Measurements from ENCODE around the gene DLGAP4.

The DLGAP4 gene

DNA sequence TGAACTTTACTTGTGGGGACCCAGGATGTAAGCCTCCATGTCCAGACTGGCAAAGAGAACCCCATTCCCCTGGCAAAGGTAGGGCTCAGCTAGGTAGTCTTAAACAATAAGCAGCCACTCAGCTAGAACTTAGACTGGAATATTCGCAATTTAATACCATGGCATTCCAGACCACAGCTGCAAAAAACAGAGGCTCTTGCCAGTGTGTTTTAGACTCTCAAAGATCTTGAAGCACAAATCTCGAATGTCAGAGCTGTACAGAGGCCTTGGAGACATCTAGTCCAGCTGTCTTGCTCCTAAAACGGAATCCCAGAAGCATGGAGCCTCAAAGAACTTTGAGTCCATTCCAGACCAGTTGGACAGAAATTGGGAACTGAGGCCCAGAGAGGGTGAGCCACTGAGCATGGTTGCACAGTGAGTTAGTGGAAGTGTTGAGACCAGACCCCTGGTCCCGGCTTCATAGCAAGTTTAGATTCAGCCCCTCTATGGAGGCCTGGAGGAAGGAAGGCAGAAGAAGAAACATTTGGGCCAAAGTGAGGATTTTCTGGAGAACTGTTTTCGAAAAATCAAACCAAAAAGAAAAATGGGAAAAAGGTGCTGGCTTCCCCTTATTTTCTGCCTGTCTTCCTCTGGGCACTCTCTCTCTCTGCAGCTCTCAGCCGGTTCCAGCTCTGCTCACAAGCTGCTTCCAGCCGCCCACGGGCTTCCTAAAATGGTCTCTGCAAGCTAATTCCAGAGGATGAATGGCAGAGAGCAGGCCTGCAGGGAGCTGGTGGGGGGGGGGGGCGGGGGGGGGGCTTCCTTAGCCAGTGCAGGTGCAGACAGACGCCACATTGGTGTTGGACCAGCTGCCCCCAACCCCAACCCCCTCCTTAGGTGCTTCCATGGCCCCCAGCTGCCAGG lies 37.4 kb upstream of the DLGAP4 start:
- TF ChIP-seq, protein P1, sequence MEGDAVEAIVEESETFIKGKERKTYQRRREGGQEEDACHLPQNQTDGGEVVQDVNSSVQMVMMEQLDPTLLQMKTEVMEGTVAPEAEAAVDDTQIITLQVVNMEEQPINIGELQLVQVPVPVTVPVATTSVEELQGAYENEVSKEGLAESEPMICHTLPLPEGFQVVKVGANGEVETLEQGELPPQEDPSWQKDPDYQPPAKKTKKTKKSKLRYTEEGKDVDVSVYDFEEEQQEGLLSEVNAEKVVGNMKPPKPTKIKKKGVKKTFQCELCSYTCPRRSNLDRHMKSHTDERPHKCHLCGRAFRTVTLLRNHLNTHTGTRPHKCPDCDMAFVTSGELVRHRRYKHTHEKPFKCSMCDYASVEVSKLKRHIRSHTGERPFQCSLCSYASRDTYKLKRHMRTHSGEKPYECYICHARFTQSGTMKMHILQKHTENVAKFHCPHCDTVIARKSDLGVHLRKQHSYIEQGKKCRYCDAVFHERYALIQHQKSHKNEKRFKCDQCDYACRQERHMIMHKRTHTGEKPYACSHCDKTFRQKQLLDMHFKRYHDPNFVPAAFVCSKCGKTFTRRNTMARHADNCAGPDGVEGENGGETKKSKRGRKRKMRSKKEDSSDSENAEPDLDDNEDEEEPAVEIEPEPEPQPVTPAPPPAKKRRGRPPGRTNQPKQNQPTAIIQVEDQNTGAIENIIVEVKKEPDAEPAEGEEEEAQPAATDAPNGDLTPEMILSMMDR (IDR thresholded peaks at IDR 0.05; ENCODE audit: low read length), result no peak
- TF ChIP-seq EZH2 (optimal IDR thresholded peaks at IDR 0.05; ENCODE audit: low read depth, low read length) (no peak), EZH2phosphoT487 (IDR thresholded peaks at IDR 0.05; ENCODE audit: low read length) (no peak)
- Histone ChIP-seq H3K4me3 (ENCODE audit: low read length) (no peak overlapping the region), H3F3A (ENCODE audit: insufficient read depth, low read length) (no peaks in the 10 kb centered on the region), H3K9ac (ENCODE audit: low read length) (no peak overlapping the region), H3K4me2 (ENCODE audit: low read depth, low read length) (no peak overlapping the region), H3K27ac (ENCODE audit: low read length) (no peak overlapping the region), H3K79me2 (ENCODE audit: low read length) (no peaks in the 10 kb centered on the region), H4K20me1 (ENCODE audit: insufficient read depth, low read length) (no peaks in the 10 kb centered on the region), H3K4me1 (ENCODE audit: low read length) (no peaks in the 10 kb centered on the region), H2AFZ (ENCODE audit: low read length) (no peak overlapping the region), H3K27me3 (replicated peaks; ENCODE audit: insufficient read depth, low read length) (peaks cover 2% of the 10 kb centered on the region; the same call in 1 of the 2 replicates), H3K9me3 (replicated peaks; ENCODE audit: insufficient read depth, low read length) (no peaks in the 10 kb centered on the region), H3K36me3 (replicated peaks; ENCODE audit: insufficient read depth, low read length) (no peaks in the 10 kb centered on the region), H3K9me2 (replicated peaks; ENCODE audit: insufficient read depth, low read length) (no peaks in the 10 kb centered on the region)
- no peak for DNase-seq

GRCh38 chr20:36269507-36269906 lies 36.6 kb upstream of the DLGAP4 start:
- TF ChIP-seq EZH2 (optimal IDR thresholded peaks at IDR 0.05; ENCODE audit: low read depth, low read length) (no peak), EZH2phosphoT487 (IDR thresholded peaks at IDR 0.05; ENCODE audit: low read length) (no peak)
- TF ChIP-seq, protein P1 (IDR thresholded peaks at IDR 0.05; ENCODE audit: low read length), result no peak
- no peak for DNase-seq

DNA sequence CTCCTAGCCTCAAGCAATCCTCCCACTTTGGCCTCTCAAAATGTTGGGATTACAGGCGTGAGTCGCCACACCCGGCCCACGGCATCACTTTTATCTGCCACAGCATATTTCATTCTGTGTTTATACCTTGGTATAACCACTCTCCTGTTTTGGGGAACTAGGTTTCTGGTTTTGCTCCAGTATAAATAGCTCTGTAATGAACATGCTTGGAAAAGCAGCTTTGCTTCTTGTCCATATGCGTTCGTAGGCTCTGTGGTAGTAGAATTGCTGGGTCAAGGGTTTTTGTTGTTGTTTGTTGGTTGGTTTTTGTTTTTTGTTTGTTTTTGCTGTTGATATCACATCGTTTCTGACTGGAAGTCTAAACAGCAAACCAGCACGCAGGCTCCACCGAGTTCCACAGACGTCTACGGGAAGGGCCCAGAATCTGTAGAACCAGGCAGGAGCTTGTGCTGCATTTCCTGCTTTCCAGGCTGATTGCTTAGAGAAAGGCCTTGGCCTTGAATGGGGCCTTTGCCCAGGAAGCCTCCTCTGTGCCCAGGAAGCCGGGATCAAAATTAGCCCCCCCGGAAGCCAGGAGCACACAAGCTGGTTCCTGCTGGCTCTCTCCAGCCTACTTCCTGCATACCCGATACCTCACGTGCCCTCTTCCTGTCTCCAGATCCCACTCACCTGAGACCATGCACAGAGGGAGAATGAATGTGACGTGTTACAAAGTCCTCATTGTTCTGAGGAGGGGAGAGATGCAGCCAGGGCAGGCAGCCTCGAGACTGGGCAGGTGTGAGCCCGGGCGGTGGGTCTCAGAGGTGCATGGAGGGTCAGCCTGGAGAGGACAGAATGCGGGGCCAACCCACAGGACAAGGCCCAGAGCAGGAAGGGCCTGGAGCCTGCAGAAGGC lies 35.1 kb upstream of the DLGAP4 start:
- Histone ChIP-seq H3K9ac (ENCODE audit: low read length) (no peak overlapping the region), H3K27me3 (replicated peaks; ENCODE audit: insufficient read depth, low read length) (peaks cover 12% of the 10 kb centered on the region; the same call in 1 of the 2 replicates), H4K20me1 (ENCODE audit: insufficient read depth, low read length) (no peaks in the 10 kb centered on the region), H3K4me3 (ENCODE audit: low read length) (no peak overlapping the region), H3K9me2 (replicated peaks; ENCODE audit: insufficient read depth, low read length) (no peaks in the 10 kb centered on the region), H3K4me1 (ENCODE audit: low read length) (no peaks in the 10 kb centered on the region), H3K27ac (ENCODE audit: low read length) (no peak overlapping the region), H3K79me2 (ENCODE audit: low read length) (no peaks in the 10 kb centered on the region), H2AFZ (ENCODE audit: low read length) (no peak overlapping the region), H3F3A (ENCODE audit: insufficient read depth, low read length) (no peaks in the 10 kb centered on the region), H3K36me3 (replicated peaks; ENCODE audit: insufficient read depth, low read length) (no peaks in the 10 kb centered on the region), H3K9me3 (replicated peaks; ENCODE audit: insufficient read depth, low read length) (no peaks in the 10 kb centered on the region), H3K4me2 (ENCODE audit: low read depth, low read length) (no peak overlapping the region)
- no peak for DNase-seq
- TF ChIP-seq, protein P1 (IDR thresholded peaks at IDR 0.05; ENCODE audit: low read length), result no peak
- TF ChIP-seq EZH2phosphoT487 (IDR thresholded peaks at IDR 0.05; ENCODE audit: low read length), result no peak
- TF ChIP-seq EZH2 (optimal IDR thresholded peaks at IDR 0.05; ENCODE audit: low read depth, low read length), result no peak

More at GRCh38 chr20:36269507-36269906, 36.6 kb upstream of the DLGAP4 start:
- Histone ChIP-seq H4K20me1 (ENCODE audit: insufficient read depth, low read length) (no peaks in the 10 kb centered on the region), H3K27me3 (replicated peaks; ENCODE audit: insufficient read depth, low read length) (peaks cover 11% of the 10 kb centered on the region; the same call in 1 of the 2 replicates), H3K27ac (ENCODE audit: low read length) (no peak overlapping the region), H2AFZ (ENCODE audit: low read length) (no peak overlapping the region), H3K4me3 (ENCODE audit: low read length) (no peak overlapping the region), H3K4me1 (ENCODE audit: low read length) (no peaks in the 10 kb centered on the region), H3K9me2 (replicated peaks; ENCODE audit: insufficient read depth, low read length) (no peaks in the 10 kb centered on the region), H3K4me2 (ENCODE audit: low read depth, low read length) (no peak overlapping the region), H3F3A (ENCODE audit: insufficient read depth, low read length) (no peaks in the 10 kb centered on the region), H3K9me3 (replicated peaks; ENCODE audit: insufficient read depth, low read length) (no peaks in the 10 kb centered on the region), H3K79me2 (ENCODE audit: low read length) (no peaks in the 10 kb centered on the region), H3K36me3 (replicated peaks; ENCODE audit: insufficient read depth, low read length) (no peaks in the 10 kb centered on the region), H3K9ac (ENCODE audit: low read length) (no peak overlapping the region)
